ENCODE results near the gene BEGAIN. TPM values are rescaled to one million over a fixed set of nuclear protein-coding genes. Genes with fewer than 3 reads are reported as not detected.

The BEGAIN gene
- total and polyA plus RNA-seq, 12 donors: 0.39 to 59.0 (median 2.7) TPM

GRCh38 chr14:100487304-100487703 lies 99.9 kb downstream of the BEGAIN start:
- no peak overlapping the region for H3K4me3 ChIP-seq
- no peak for DNase-seq

More at GRCh38 chr14:100487304-100487703, 99.9 kb downstream of the BEGAIN start:
- Histone ChIP-seq H3K27me3 (no peaks in the 10 kb centered on the region), H3K27ac (no peak overlapping the region), H3K4me1 (replicated peaks in 1 of 2) (no peaks in the 10 kb centered on the region), H3K36me3 (replicated peaks in 1 of 2) (no peaks in the 10 kb centered on the region), H3K9me3 (replicated peaks in 1 of 3) (no peaks in the 10 kb centered on the region)
- TF ChIP-seq POLR2A (IDR thresholded peaks at IDR 0.05) (no peak), CTCF (IDR thresholded peaks at IDR 0.05) (no peak)
- intact Hi-C loops (cut with DNase I): no loop called here

Small RNA genes within 50 kb of the gene (small RNA-seq; reads per million reads assigned to genes)
- gene RN7SKP92: 0 reads per million in 2 donors

Other genes starting within 250 kb of the BEGAIN start
- gene WDR25, start 210.9 kb downstream of the BEGAIN start, total RNA-seq: 10 to 100 TPM in 8 of 9 donors, 1 to 10 TPM in 1; 6.1 to 22.0 (median 15.0) TPM
- 10 to 100 TPM in 2 of 3 donors, 1 to 10 TPM in 1; 7.4 to 12.7 (median 10.5) TPM for gene WDR25, start 210.9 kb downstream of the BEGAIN start, polyA plus RNA-seq
- 1,000 to 10,000 TPM; 1,127 to 2,787 (median 1,948) TPM for gene DLK1, start 139.5 kb upstream of the BEGAIN start, total RNA-seq
- 1,000 to 10,000 TPM in 1 of 3 donors, 100 to 1,000 TPM in 2; 426 to 1,401 (median 972) TPM for gene DLK1, start 139.5 kb upstream of the BEGAIN start, polyA plus RNA-seq
- gene MEG3, start 238.7 kb upstream of the BEGAIN start, total RNA-seq: 1,000 to 10,000 TPM in 3 of 9 donors, 100 to 1,000 TPM in 5, 10 to 100 TPM in 1; 86.6 to 1,883 (median 640) TPM
- gene MEG3, start 238.7 kb upstream of the BEGAIN start, polyA plus RNA-seq: 1,000 to 10,000 TPM in 2 of 3 donors, 100 to 1,000 TPM in 1; 736 to 8,129 (median 5,263) TPM

Data from adrenal gland (tissue), 12 donors.